Measurements from ENCODE around the gene MEGF6.

MEGF6 gene

DNA sequence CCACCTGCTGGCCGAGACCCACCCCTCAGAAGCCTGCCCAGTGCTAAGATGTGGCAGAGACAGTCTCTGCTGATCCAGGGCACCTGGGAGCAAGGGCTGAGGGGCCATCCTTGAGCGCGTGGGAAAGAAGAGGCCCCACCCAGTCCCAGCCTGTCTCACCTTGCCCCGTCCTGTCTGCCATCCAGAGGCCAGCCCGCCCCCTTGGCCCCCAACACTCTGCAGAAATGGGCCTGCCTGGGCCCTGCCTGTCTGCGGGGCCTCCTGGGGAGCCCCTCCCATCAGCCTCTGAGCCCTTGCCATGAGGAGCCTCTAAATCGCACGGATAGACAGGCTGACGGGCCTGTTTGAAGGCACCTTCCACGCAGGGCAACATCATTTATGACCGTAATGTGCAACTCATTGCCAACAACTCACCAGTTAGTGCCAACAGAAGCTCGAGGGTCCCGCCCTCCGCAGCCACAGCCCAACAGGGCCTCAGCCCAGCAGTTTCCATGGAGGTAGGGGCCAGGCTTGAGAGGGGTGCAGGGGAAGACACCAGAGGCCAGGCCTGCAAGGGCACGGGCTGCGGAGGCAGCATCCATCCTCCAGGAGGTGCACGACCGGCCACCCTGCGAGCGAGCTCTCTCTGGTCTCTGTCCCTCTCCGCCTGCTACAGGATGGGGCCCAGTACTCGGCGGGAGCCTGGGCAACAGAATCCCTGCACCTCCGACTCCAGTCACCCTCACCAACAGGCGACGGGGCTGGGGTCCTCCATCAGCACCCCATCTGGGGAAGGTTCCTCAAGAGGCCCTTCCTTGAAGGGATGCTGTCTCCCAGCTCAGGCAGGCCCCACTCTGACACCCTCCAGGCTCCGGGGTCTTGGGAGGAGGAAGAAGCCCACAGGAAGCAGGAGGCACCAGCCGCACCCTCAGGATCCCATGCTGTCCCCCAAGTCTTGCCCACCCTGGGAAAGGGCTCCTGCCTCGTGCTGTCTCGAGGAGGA, 78.0 kb downstream of the MEGF6 start:
- peak; percentile 53 for DNase-seq

- DNase-seq = no peak
Measured at GRCh38 chr1:3531928-3532327, 79.4 kb downstream of the MEGF6 start.

- peak; percentile 70 for DNase-seq
Measured at GRCh38 chr1:3530926-3531818, 80.1 kb downstream of the MEGF6 start.

GRCh38 chr1:3530086-3530925, 81.0 kb downstream of the MEGF6 start:
- DNase-seq = no peak

DNA sequence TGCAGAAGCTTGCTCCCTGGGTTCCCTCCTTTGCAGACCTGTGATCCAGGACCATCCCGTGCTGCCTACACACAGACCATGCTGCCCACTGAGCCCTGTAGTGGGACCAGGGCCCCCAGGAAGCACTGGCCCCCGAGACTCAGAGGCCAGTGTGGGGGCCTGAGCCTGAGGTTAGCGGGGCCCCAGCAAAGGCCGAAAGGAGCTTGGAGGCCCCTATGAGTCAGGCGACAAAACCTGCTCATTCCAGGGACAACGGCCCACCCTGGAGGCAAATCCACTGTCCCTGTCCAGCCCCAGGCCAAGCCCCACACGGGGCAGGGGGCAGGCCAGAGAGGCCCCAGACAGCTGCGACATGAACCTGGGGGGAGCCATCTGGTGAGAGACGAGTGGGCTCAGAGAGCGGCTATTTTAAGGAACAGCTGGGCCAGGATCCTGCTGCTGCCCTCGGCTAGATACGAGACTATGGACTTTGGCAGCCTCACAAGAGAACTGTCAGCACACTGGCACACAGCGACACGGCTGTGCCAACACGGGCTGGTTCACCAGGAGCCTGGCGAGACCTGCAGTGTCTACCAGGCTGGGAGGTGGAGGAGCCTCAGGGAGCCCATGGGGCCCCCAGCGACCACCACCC, 82.1 kb downstream of the MEGF6 start:
- no peak for DNase-seq

DNA sequence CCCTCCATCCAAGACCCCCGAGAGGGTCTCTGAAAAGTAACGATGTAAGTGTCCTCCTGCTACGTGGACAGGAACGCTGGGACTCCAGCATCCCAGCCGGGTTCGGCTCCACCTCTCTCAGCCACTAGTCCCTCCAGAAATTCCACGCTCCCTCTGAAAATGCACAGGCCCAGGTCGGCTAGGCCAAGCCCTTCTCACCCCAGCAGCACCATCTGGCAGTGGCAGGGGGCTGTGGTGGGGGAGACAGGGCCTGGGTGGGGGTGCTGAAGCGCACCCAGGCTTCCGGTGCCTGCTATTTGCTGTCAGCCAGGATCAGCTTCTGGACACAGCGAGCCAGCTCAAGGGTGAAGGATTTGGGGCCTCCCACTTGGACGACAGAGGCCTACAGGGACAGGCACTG, 83.5 kb downstream of the MEGF6 start:
- no peak for DNase-seq

- DNase-seq = no peak
Measured at GRCh38 chr1:3525551-3526482, 85.5 kb downstream of the MEGF6 start.

GRCh38 chr1:3524556-3525203, 86.6 kb downstream of the MEGF6 start:
- DNase-seq = peak; percentile 21

- no peak for DNase-seq
Measured at GRCh38 chr1:3523980-3524379, 87.3 kb downstream of the MEGF6 start.

DNA sequence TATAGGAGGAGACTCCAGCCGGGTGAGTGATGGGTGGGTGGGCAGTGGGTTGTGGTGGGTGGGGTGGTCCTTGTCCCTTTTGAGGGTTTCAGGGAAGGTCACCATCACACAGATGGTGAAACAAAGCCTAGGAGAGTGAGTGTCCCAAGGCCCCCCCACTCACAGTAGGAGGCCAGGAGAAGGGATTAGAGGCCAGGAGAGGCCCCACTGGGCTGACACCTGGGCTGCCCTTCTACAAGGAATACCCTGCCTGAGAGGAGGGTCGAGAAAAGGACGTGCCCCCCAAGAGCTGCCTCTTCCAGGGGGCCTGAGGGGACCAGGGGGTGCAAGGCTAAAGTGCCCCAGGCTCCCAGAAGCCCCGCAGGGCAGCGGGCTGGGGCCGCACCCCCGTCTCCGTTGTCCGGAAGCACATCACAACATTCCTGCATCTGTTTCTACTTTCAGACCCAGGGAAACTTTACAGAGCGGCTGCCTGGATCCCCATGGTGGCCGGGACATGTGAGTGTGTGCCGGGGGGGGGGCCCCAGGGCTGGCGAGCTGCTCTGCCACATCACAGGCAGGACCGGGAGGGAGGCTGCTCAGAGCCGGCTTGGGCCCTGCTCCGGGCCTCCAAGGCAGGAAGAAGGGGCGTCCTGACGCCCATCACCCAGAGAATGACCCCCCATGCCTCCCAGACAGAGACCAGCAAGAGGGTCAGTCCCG, 88.6 kb downstream of the MEGF6 start:
- no peak for DNase-seq

DNA sequence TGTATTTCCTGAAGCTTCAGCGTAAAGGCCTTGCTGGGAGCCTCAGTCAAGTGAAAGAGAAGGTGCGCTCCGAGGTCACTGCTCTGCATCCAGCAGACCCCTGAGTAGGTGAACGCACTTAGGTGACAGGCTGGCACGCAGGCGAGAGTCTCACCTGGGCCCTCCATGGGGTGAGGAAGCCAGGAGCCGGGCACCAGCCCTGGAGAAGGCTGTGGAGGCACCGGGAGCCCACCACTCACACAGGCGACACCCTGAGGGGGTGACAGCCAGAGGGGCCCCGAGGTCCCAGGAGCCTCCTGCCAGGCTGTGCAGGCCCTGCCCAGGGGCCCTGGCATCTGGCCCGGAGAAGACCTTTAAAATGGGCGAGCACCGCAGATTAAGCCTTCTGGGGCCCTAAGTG, 89.2 kb downstream of the MEGF6 start:
- no peak for DNase-seq

GRCh38 chr1:3521426-3521825, 89.9 kb downstream of the MEGF6 start:
- DNase-seq = no peak

DNA sequence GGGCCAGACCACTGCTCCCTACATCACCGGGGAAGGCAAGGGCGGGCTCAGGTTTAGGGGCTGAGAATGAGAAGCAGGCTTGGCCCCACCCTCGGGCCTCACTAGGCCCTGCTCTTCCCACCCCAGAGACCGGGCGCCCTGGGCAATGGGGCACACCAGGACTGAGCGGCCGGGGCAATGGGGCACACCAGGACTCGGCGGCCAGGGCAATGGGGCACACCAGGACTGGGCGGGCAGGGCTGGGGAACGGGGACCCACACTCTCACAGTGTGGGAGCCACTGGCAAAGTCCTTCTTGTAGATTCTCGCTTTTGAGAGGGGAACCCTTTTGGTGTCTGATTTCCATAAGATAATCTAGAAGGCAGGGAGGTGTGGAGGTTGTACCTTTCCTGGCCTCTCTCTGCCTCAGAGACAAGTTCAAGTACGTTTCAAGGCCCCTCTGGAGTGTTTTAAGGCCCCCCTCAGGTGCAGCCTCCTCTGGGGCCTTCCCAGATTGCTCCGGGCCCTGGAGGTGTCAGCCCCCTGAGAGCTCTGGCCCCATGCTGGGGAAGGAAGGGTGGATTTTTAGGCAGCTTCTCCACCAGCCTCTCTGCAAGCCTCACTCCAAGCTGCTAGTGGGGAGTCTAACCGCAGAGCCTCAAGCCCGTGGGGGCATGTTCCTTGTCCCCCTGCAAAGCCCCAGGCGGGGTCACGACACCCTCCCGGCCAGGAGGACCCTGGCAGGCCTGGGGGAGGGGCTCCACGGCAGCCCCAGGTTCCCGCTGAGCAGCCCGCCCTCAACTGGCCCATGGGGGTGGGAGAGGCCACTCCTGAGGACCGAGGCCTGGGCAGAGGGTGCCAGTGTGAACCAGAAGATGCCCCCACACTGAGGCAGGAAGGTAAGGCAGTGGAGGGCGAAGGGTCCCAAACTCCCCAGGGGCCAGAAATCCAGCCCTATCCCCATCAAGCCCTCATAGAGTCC, 90.6 kb downstream of the MEGF6 start:
- DNase-seq = no peak

DNA sequence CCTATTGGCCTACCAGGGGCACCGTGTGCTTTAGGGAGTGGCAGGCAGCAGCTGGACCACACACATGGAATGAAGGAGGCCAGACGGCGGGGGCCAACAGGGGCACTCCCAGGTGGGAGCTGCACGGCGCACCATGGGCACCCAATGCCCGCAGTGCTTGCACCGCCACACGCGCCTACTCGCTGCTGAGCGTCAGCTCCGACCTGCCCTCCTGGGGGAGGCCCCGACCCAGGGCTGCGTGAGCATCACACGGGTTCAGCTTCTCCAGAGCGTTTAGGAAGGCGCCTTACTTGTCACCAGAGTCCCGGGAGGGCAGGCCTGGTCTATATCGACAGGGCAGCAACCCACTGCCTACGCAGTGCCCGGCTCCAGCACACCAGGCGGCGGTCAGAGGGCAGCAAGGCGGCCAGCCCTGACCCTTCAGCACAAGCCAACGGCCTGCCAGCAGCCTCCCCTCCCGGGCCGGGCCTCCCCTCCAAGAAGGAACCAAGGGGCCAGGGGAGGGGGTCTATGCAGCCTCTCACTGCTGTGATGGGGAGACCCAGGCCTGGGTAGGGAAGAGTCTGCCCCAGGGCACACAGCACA, 91.9 kb downstream of the MEGF6 start:
- no peak for DNase-seq

- no peak for DNase-seq
Measured at GRCh38 chr1:3518756-3519155, 92.6 kb downstream of the MEGF6 start.

GRCh38 chr1:3518256-3518655, 93.1 kb downstream of the MEGF6 start:
- no peak for DNase-seq

DNA sequence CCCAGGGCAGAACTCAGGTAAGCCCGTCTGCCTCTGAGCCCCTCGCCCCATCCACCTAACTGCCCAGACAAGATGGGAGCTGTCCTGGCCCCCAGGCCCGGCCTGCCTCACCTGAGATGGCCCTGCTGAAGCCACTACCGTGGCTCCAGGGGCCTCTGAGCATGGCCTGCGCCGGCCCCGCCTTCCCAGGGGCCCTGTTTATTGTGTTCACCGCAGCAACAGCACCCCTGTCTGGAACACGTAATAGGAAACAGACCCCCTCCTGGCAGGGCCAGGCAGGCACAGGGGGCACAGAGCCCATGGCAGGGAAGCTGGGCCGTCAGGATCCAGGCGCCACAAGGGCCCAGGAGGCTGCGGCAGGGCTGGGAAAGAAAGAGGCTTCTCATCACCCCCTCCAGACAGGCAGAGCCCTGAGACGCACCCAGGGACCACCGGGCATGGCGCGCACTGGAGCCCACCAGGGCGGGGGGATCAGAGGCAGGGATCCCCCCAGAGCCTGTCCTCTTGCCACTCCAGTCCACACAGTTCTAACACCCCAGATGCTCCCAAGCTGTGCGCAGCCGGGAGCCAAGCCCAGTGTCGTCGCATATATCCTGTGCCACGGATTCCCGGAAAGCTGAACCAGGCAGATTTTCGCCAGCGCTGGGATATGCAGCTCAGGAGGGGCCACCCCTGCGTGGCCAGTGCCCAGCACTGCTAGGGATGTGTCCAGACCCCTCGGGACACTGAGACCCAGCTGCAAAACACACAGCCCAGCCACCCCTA, 94.2 kb downstream of the MEGF6 start:
- DNase-seq = no peak

DNA sequence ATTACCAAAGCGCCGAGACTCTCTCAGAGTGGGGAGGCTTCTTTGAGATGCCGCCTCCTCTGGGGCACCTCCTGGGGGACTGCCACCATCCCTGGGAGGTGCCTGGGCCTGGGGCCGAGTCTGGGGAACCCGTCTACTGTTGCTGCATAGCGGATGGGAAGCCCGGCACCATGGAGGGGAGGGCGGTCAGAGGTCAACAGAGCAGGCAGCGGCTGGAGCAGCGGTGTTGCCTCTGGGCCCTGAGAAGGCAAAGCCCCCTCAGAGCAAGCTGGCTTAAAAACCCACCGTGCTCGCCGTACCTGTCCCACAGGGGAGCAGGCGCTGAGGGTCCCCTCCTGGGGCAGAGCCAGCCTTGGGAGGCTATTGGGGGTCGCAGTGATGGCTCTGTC, 94.8 kb downstream of the MEGF6 start:
- DNase-seq = no peak
